Neural crest cell (in vitro differentiated cells): ENCODE data around the gene ATAD3A. TPM values are rescaled to one million over a fixed set of nuclear protein-coding genes. Genes with fewer than 3 reads are reported as not detected.

ENCODE experiments used
- total RNA-seq: library from RNA; stranded (reverse); gene quantifications from 2 replicates; pipeline ENCODE4 v1.2.1, GENCODE V29; 2021

Gene ATAD3A
- total RNA-seq, 1 donor from 2014 or later: 54.4 TPM

Other genes starting within 250 kb of the ATAD3A start
- gene UBE2J2, start 238.3 kb upstream of the ATAD3A start, total RNA-seq: 77.0 and 80.8 TPM in 2 replicates
- 5.9 and 10.8 TPM in 2 replicates for gene SCNN1D, start 231.7 kb upstream of the ATAD3A start, total RNA-seq
- gene ACAP3, start 204.2 kb upstream of the ATAD3A start, total RNA-seq: 111 and 124 TPM in 2 replicates
- 26.3 and 27.9 TPM in 2 replicates for gene PUSL1, start 203.6 kb upstream of the ATAD3A start, total RNA-seq
- 137 and 160 TPM in 2 replicates for gene INTS11, start 187.5 kb upstream of the ATAD3A start, total RNA-seq
- gene CPTP, start 187.4 kb upstream of the ATAD3A start, total RNA-seq: 18.9 and 19.8 TPM in 2 replicates
- 0.64 and 0.68 TPM in 2 replicates for gene TAS1R3, start 180.9 kb upstream of the ATAD3A start, total RNA-seq
- 63.4 and 66.7 TPM in 2 replicates for gene DVL1, start 162.7 kb upstream of the ATAD3A start, total RNA-seq
- gene MXRA8, start 153.6 kb upstream of the ATAD3A start, total RNA-seq: 5.0 and 5.8 TPM in 2 replicates
- gene AURKAIP1, start 137.0 kb upstream of the ATAD3A start, total RNA-seq: 127 and 128 TPM in 2 replicates
- 249 and 261 TPM in 2 replicates for gene CCNL2, start 112.8 kb upstream of the ATAD3A start, total RNA-seq
- 113 and 117 TPM in 2 replicates for gene MRPL20, start 104.9 kb upstream of the ATAD3A start, total RNA-seq
- gene ANKRD65, start 90.9 kb upstream of the ATAD3A start, total RNA-seq: 0.66 and 0.89 TPM in 2 replicates
- 8.9 and 9.6 TPM in 2 replicates for gene VWA1, start 76.5 kb upstream of the ATAD3A start, total RNA-seq
- 0.23 and 0.41 TPM in 2 replicates for gene ATAD3C, start 62.5 kb upstream of the ATAD3A start, total RNA-seq
- gene ATAD3B, start 40.4 kb upstream of the ATAD3A start, total RNA-seq: 45.1 and 50.0 TPM in 2 replicates
- gene TMEM240, start 28.5 kb downstream of the ATAD3A start, total RNA-seq: 13.4 and 16.9 TPM in 2 replicates
- gene SSU72, start 62.7 kb downstream of the ATAD3A start, total RNA-seq: 132 and 134 TPM in 2 replicates
- gene FNDC10, start 88.0 kb downstream of the ATAD3A start, total RNA-seq: 14.3 and 14.5 TPM in 2 replicates
- gene MIB2, start 103.3 kb downstream of the ATAD3A start, total RNA-seq: 105 and 106 TPM in 2 replicates
- gene MMP23B, start 120.0 kb downstream of the ATAD3A start, total RNA-seq: 1.7 and 2.3 TPM in 2 replicates
- 32.1 and 34.1 TPM in 2 replicates for gene CDK11B, start 146.8 kb downstream of the ATAD3A start, total RNA-seq
- gene SLC35E2B, start 180.6 kb downstream of the ATAD3A start, total RNA-seq: 96.3 and 99.0 TPM in 2 replicates
- gene CDK11A, start 212.2 kb downstream of the ATAD3A start, total RNA-seq: 47.8 and 48.9 TPM in 2 replicates